IMR-90 (cell line): ENCODE data around the gene COL13A1. TPM values are rescaled to one million over a fixed set of nuclear protein-coding genes. Genes with fewer than 3 reads are reported as not detected.

ENCODE experiments used
- ATAC-seq: fragments of 200-7000 bp; cut with Tn5 transposase; 2 replicates; pipeline ENCODE4 v1.9.1; 2020; ENCODE audit warnings: low read depth, mild to moderate bottlenecking, moderate library complexity
- BruUV-seq: library from RNA; stranded (reverse); fragments of 400-500 nt; replicated peaks from 2 replicates; lab custom pipeline; 2021; lab: Mats Ljungman, UMichigan
- CTCF ChIA-PET: fragments of 300-600 bp; formaldehyde crosslinking; extraction: SDS; loops from one replicate; lab custom pipeline; 2021; ENCODE audit warnings: antibody characterized with exemption; lab: Yijun Ruan, JAX
- POLR2A ChIA-PET: fragments of 300-600 bp; sonication (Branson Sonifier 250); formaldehyde crosslinking; loops from one replicate; lab custom pipeline; 2022; ENCODE audit warnings: antibody characterized with exemption; ENCODE audit not compliant: unreplicated experiment; lab: Charles Lee
- DNase-seq: peaks from one replicate; pipeline ENCODE4 v3.0.0; 2013
- H2AFZ ChIP-seq: replicated peaks from 2 replicates; pipeline ENCODE3; 2013; ENCODE audit warnings: low read length, mild to moderate bottlenecking; ENCODE audit not compliant: poor library complexity
- H2AK5ac ChIP-seq: 2 replicates; pipeline ENCODE4 v1.6.1; 2013; ENCODE audit warnings: low read depth, low read length, inconsistent platforms
- H2AK9ac ChIP-seq: replicated peaks from 2 replicates; pipeline ENCODE3; 2013; ENCODE audit warnings: mild to moderate bottlenecking, low read depth, low read length, moderate library complexity; ENCODE audit not compliant: poor library complexity
- H2BK120ac ChIP-seq: 2 replicates; pipeline ENCODE4 v1.6.1; 2013; ENCODE audit warnings: low read depth, low read length, inconsistent platforms
- H2BK15ac ChIP-seq: 3 replicates; pipeline ENCODE4 v1.6.1; 2013; ENCODE audit warnings: low read depth, low read length, inconsistent platforms
- H2BK20ac ChIP-seq: 2 replicates; pipeline ENCODE4 v1.6.1; 2013; ENCODE audit warnings: low read depth, mild to moderate bottlenecking, inconsistent platforms, low read length, moderate library complexity
- H2BK5ac ChIP-seq: 2 replicates; pipeline ENCODE4 v1.6.1; 2013; ENCODE audit warnings: mild to moderate bottlenecking, low read depth, low read length, inconsistent platforms; ENCODE audit not compliant: poor library complexity, severe bottlenecking
- H3K14ac ChIP-seq: replicated peaks from 2 replicates; pipeline ENCODE4 v1.6.1; 2013; ENCODE audit warnings: low read depth, low read length, inconsistent platforms
- H3K18ac ChIP-seq: 2 replicates; pipeline ENCODE4 v1.6.1; 2013; ENCODE audit warnings: low read depth, low read length, control low read depth
- H3K23ac ChIP-seq: 2 replicates; pipeline ENCODE4 v1.6.1; 2013; ENCODE audit warnings: low read depth, low read length, inconsistent platforms
- H3K27ac ChIP-seq: 2 replicates; pipeline ENCODE4 v1.5.1; 2013; ENCODE audit warnings: mild to moderate bottlenecking, control low read depth, low read length; ENCODE audit not compliant: insufficient read depth
- H3K27me3 ChIP-seq: 2 replicates; pipeline ENCODE4 v1.6.1; 2013; ENCODE audit warnings: low read length; ENCODE audit not compliant: control insufficient read depth, insufficient read depth
- H3K36me3 ChIP-seq: 2 replicates; pipeline ENCODE4 v1.6.1; 2013; ENCODE audit warnings: low read length, mixed read lengths; ENCODE audit not compliant: control insufficient read depth, insufficient read depth
- H3K4ac ChIP-seq: 2 replicates; pipeline ENCODE4 v1.6.1; 2013; ENCODE audit warnings: low read depth, low read length, inconsistent platforms
- H3K4me1 ChIP-seq: 2 replicates; pipeline ENCODE4 v1.6.1; 2013; ENCODE audit warnings: low read length, mixed read lengths; ENCODE audit not compliant: control insufficient read depth, insufficient read depth
- H3K4me2 ChIP-seq: 2 replicates; pipeline ENCODE4 v1.6.1; 2013; ENCODE audit warnings: low read depth, mild to moderate bottlenecking, control low read depth, low read length, moderate library complexity
- H3K4me3 ChIP-seq: 2 replicates; pipeline ENCODE4 v1.5.1; 2013; ENCODE audit warnings: low read depth, mild to moderate bottlenecking, control low read depth, low read length, moderate library complexity; ENCODE audit not compliant: insufficient read depth
- H3K56ac ChIP-seq: 2 replicates; pipeline ENCODE4 v1.6.1; 2013; ENCODE audit warnings: low read length, inconsistent platforms; ENCODE audit not compliant: insufficient read depth; ENCODE audit errors: extremely low read depth
- H3K79me1 ChIP-seq, 2 experiments: 2 replicates each; pipeline ENCODE4 v1.6.1; 2013; ENCODE audit warnings: low read length in 2 of 2, inconsistent platforms in 1 of 2, low read depth in 1 of 2
- H3K9ac ChIP-seq: 2 replicates; pipeline ENCODE4 v1.6.1; 2013; ENCODE audit warnings: low read depth, low read length, control low read depth
- H3K9me1 ChIP-seq: 2 replicates; pipeline ENCODE4 v1.6.1; 2013; ENCODE audit warnings: low read length, inconsistent platforms; ENCODE audit not compliant: insufficient read depth
- H3K9me3 ChIP-seq: 2 replicates; pipeline ENCODE4 v1.6.1; 2013; ENCODE audit warnings: low read length; ENCODE audit not compliant: control insufficient read depth, insufficient read depth
- H4K20me1 ChIP-seq: 2 replicates; pipeline ENCODE4 v1.6.1; 2013; ENCODE audit warnings: low read length, inconsistent platforms; ENCODE audit not compliant: insufficient read depth
- H4K5ac ChIP-seq: 2 replicates; pipeline ENCODE4 v1.6.1; 2013; ENCODE audit warnings: mild to moderate bottlenecking, low read depth, low read length, control low read depth
- H4K8ac ChIP-seq, 2 experiments: 2 replicates each; pipeline ENCODE4 v1.6.1; 2013; ENCODE audit warnings: low read depth in 2 of 2, low read length in 2 of 2, control low read depth in 1 of 2, inconsistent platforms in 1 of 2
- H4K91ac ChIP-seq: 2 replicates; pipeline ENCODE4 v1.6.1; 2013; ENCODE audit warnings: low read depth, low read length, inconsistent platforms; ENCODE audit not compliant: insufficient read depth
- BHLHE40 ChIP-seq: fragments of 150-350 bp; IDR thresholded peaks from 2 replicates; pipeline ENCODE4 v1.6.1; 2016; ENCODE audit warnings: mild to moderate bottlenecking, low read depth, low read length
- CHD1 ChIP-seq: IDR thresholded peaks from 2 replicates; pipeline ENCODE4 v1.6.1; 2012; ENCODE audit warnings: low read depth, low read length, improper control_type of control experiment
- MAFK ChIP-seq: IDR thresholded peaks from 2 replicates; pipeline ENCODE4 v1.6.1; 2012; ENCODE audit warnings: low read depth, low read length, improper control_type of control experiment
- RAD21 ChIP-seq: IDR thresholded peaks from 2 replicates; pipeline ENCODE4 v1.6.1; 2012; ENCODE audit warnings: low read length, improper control_type of control experiment
- RCOR1 ChIP-seq: IDR thresholded peaks from 2 replicates; pipeline ENCODE4 v1.6.1; 2012; ENCODE audit warnings: mild to moderate bottlenecking, low read length, improper control_type of control experiment; ENCODE audit not compliant: insufficient replicate concordance
- RFX5 ChIP-seq: IDR thresholded peaks from 2 replicates; pipeline ENCODE4 v1.8.0; 2012; ENCODE audit warnings: low read depth, mild to moderate bottlenecking, low read length, moderate library complexity
- SMC3 ChIP-seq: fragments of 150-350 bp; IDR thresholded peaks from 2 replicates; pipeline ENCODE4 v1.6.1; 2016; ENCODE audit warnings: low read depth, mild to moderate bottlenecking, antibody characterized with exemption, low read length, moderate library complexity
- WGBS, 2 experiments: methylation state at CpG; one replicate each; pipeline versions ENCODE4 v1.1.5 to v1.1.7; 2013; ENCODE audit warnings: missing lambda C conversion rate in 2 of 2; ENCODE audit not compliant: insufficient read length in 1 of 2; ENCODE audit errors: extremely low coverage in 2 of 2; 5-methylcytosine and 5-hydroxymethylcytosine counted together
- dilution Hi-C: fragments of 300-500 bp; cut with HindIII; formaldehyde crosslinking; loops from one replicate; pipeline ENCODE4 v1.14.3; 2018; ENCODE audit warnings: low sequenced_read_pairs; ENCODE audit not compliant: unreplicated experiment
- in situ Hi-C: fragments of 300-500 bp; cut with MboI; formaldehyde crosslinking; loops from 3 replicates; pipeline ENCODE4 v1.14.3; 2019; ENCODE audit warnings: low sequenced_read_pairs, inconsistent platforms, mixed read lengths
- intact Hi-C: fragments of 100-400 bp; cut with micrococcal nuclease; formaldehyde crosslinking; loops from 2 replicates; pipeline ENCODE4 v1.10.0; 2022
- polyA plus RNA-seq, 3 experiments: library from polyadenylated mRNA; depleted of rRNA; stranded (reverse); fragments of >200 nt; gene quantifications; 2 replicates each; pipeline ENCODE4 v1.2.3, GENCODE V29; 2012; ENCODE audit warnings: low replicate concordance in 1 of 3
- total RNA-seq: library from RNA; depleted of rRNA; stranded (reverse); fragments of >200 nt; gene quantifications from 2 replicates; pipeline ENCODE4 v1.2.3, GENCODE V29; 2012
- TF ChIP-seq, protein P1 (sequence below): fragments of 150-350 bp; IDR thresholded peaks from 2 replicates; pipeline ENCODE4 v1.6.1; 2017; ENCODE audit warnings: mild to moderate bottlenecking, antibody characterized with exemption, low read length, low read depth
- TF ChIP-seq, protein P2 (sequence below): fragments of 150-350 bp; IDR thresholded peaks from 2 replicates; pipeline ENCODE4 v1.6.1; 2016; ENCODE audit warnings: low read depth, mild to moderate bottlenecking, low read length, moderate library complexity, borderline replicate concordance

COL13A1 gene
- total and polyA plus RNA-seq, 2 of the 4 experiments (the other 2 are of a cell fraction): 12.2 to 31.3 TPM

DNA sequence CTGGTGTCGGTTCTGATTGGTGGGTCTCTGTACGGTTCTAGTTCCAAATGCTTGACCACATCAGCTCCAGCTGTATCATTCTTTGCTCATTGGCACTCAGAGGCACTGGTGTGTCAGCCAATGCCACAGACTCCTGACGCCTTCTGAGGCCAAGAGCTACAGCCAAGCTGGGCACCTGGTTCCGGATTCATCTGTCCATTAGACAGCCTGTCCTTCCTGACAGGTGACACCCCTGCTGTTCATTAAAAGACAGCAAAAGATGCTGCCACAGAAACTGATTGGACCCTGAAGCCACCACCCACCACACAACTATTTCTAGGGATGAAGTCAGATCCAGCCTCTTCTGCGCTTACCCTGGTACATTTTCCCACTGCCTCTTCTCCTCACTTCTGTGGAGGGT, 35.6 kb downstream of the COL13A1 start:
- in situ Hi-C loops: no loop called here
- Histone ChIP-seq H3K4me2 (no peak overlapping the region), H3K9ac (no peak overlapping the region), H3K4ac (peak overlapping the region; percentile 84), H3K9me1 (peaks cover 28% of the 10 kb centered on the region), H3K18ac (no peak overlapping the region), H3K4me3 (no peak overlapping the region), H2AFZ (no peak overlapping the region), H3K56ac (no peak overlapping the region), H2BK20ac (peak overlapping the region; percentile 27; the same call in 1 of the 2 replicates), H2AK5ac (peak overlapping the region; percentile 12), H2BK5ac (no peak overlapping the region), H3K27me3 (no peaks in the 10 kb centered on the region), H3K14ac (peak overlapping the region; percentile 0; the same call in 1 of the 2 replicates), H4K20me1 (no peaks in the 10 kb centered on the region), H3K36me3 (no peaks in the 10 kb centered on the region), H4K5ac (no peak overlapping the region), H3K27ac (no peak overlapping the region), H3K79me1 (peaks cover 19 to 63% of the 10 kb centered on the region in 2 experiments), H3K23ac (no peak overlapping the region), H3K4me1 (peaks cover 36% of the 10 kb centered on the region), H3K9me3 (no peaks in the 10 kb centered on the region), H2BK15ac (peak overlapping the region; percentile 72; the same call in 1 of the 3 replicates), H4K91ac (no peak overlapping the region), H4K8ac (peak overlapping the region in 1 of 2 experiments; percentile 84; a peak in 1 of 4 replicates), H2AK9ac (no peak overlapping the region), H2BK120ac (peak overlapping the region; percentile 40; the same call in 1 of the 2 replicates)
- 100% methylated on average over 2 of the region's 5 CpGs; no CpG with 5 or more reads in 1 of the 2 experiments for WGBS, 2 experiments
- ChIA-PET POLR2A (interaction anchor here (0.6 kb wide), 1 partner anchor 21 kb away, joined by 4 read pairs; no protein-coding TSS in a partner anchor), CTCF (no interaction called here)
- no TSS peak for BruUV-seq
- ATAC-seq (no peak), DNase-seq (no peak)
- no peak for TF ChIP-seq RAD21
- no peak for TF ChIP-seq RCOR1
- no peak for TF ChIP-seq RFX5
- TF ChIP-seq SMC3: no peak
- TF ChIP-seq CHD1: no peak
- no peak for TF ChIP-seq MAFK
- TF ChIP-seq, protein P1, sequence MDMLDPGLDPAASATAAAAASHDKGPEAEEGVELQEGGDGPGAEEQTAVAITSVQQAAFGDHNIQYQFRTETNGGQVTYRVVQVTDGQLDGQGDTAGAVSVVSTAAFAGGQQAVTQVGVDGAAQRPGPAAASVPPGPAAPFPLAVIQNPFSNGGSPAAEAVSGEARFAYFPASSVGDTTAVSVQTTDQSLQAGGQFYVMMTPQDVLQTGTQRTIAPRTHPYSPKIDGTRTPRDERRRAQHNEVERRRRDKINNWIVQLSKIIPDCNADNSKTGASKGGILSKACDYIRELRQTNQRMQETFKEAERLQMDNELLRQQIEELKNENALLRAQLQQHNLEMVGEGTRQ: no peak
- no peak for TF ChIP-seq BHLHE40
- TF ChIP-seq, protein P2, sequence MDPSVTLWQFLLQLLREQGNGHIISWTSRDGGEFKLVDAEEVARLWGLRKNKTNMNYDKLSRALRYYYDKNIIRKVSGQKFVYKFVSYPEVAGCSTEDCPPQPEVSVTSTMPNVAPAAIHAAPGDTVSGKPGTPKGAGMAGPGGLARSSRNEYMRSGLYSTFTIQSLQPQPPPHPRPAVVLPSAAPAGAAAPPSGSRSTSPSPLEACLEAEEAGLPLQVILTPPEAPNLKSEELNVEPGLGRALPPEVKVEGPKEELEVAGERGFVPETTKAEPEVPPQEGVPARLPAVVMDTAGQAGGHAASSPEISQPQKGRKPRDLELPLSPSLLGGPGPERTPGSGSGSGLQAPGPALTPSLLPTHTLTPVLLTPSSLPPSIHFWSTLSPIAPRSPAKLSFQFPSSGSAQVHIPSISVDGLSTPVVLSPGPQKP: no peak
- dilution Hi-C loops: no loop called here
- intact Hi-C loops: no loop called here
